WTC11 (cell line): ENCODE measurements around the gene FSD2. TPM values are rescaled to one million over a fixed set of nuclear protein-coding genes. Genes with fewer than 3 reads are reported as not detected.

Experiments
- ATAC-seq: fragments of 200-7000 bp; cut with Tn5 transposase; 2 replicates; pipeline ENCODE4 v1.10.0; 2021; ENCODE audit warnings: mild to moderate bottlenecking, moderate library complexity
- CTCF ChIA-PET: fragments of 300-600 bp; sonication (Branson Sonifier 250); formaldehyde crosslinking; loops from one replicate; lab custom pipeline; 2021; ENCODE audit warnings: antibody characterized with exemption; lab: Charles Lee
- POLR2A ChIA-PET: fragments of 350-600 bp; sonication (Branson Sonifier 250); formaldehyde crosslinking; loops from one replicate; lab custom pipeline; 2021; ENCODE audit warnings: antibody characterized with exemption; lab: Charles Lee
- DNase-seq: peaks from one replicate; pipeline ENCODE4 v3.0.0; 2021; ENCODE audit warnings: low spot score
- H3K27ac Mint-ChIP-seq: 2 replicates; pipeline ENCODE4 v1.8.0; 2021; ENCODE audit warnings: mixed read lengths
- H3K27me3 Mint-ChIP-seq: 2 replicates; pipeline ENCODE4 v1.8.0; 2021; ENCODE audit warnings: low read depth, mild to moderate bottlenecking, moderate library complexity, mixed read lengths
- H3K36me3 Mint-ChIP-seq: 2 replicates; pipeline ENCODE4 v1.8.0; 2021; ENCODE audit warnings: mixed read lengths
- H3K4me1 Mint-ChIP-seq: 2 replicates; pipeline ENCODE4 v1.8.0; 2022; ENCODE audit warnings: mixed read lengths
- H3K4me3 Mint-ChIP-seq: 2 replicates; pipeline ENCODE4 v1.8.0; 2021; ENCODE audit warnings: mild to moderate bottlenecking, moderate library complexity, mixed read lengths
- H3K9me3 Mint-ChIP-seq: 2 replicates; pipeline ENCODE4 v1.8.0; 2021; ENCODE audit warnings: mixed read lengths
- ELF4 ChIP-seq: sonication (generic); formaldehyde crosslinking; IDR thresholded peaks from 2 replicates; pipeline ENCODE4 v1.8.1; 2022; ENCODE audit warnings: low read depth, mild to moderate bottlenecking, moderate library complexity, missing genetic modification reagents
- ESRRA ChIP-seq: sonication (generic); formaldehyde crosslinking; IDR thresholded peaks from 2 replicates; pipeline ENCODE4 v1.8.1; 2022; ENCODE audit warnings: mild to moderate bottlenecking, missing genetic modification reagents, borderline replicate concordance
- NR1H2 ChIP-seq: sonication (generic); formaldehyde crosslinking; IDR thresholded peaks from 2 replicates; pipeline ENCODE4 v1.9.0; 2021; ENCODE audit warnings: mild to moderate bottlenecking, moderate library complexity, missing genetic modification reagents
- NR3C1 ChIP-seq: sonication (generic); formaldehyde crosslinking; conservative IDR thresholded peaks from 2 replicates; pipeline ENCODE4 v1.8.1; 2023; ENCODE audit warnings: low read depth, mild to moderate bottlenecking, missing genetic modification reagents
- TEAD4 ChIP-seq: sonication (generic); formaldehyde crosslinking; IDR thresholded peaks from 2 replicates; pipeline ENCODE4 v1.8.0; 2022; ENCODE audit warnings: mild to moderate bottlenecking, missing genetic modification reagents
- ZNF232 ChIP-seq: sonication (generic); formaldehyde crosslinking; IDR thresholded peaks from 2 replicates; pipeline ENCODE4 v1.8.0; 2022; ENCODE audit warnings: mild to moderate bottlenecking, missing genetic modification reagents
- ZNF317 ChIP-seq: sonication (generic); formaldehyde crosslinking; IDR thresholded peaks from 2 replicates; pipeline ENCODE4 v1.8.1; 2023; ENCODE audit warnings: low read depth, mild to moderate bottlenecking, moderate library complexity, missing genetic modification reagents, borderline replicate concordance
- ZNF423 ChIP-seq: fragments of 250-450 bp; sonication (Bioruptor Pico); IDR thresholded peaks from 2 replicates; pipeline ENCODE4 v2.1.2; 2022; ENCODE audit warnings: mild to moderate bottlenecking, moderate library complexity
- total RNA-seq: library from RNA; stranded (reverse); gene quantifications from 3 replicates; pipeline ENCODE4 v1.2.3, GENCODE V29; 2021
- TF ChIP-seq, protein P1 (sequence below): fragments of 250-450 bp; sonication (Bioruptor Pico); IDR thresholded peaks from 2 replicates; pipeline ENCODE4 v1.9.0; 2021; ENCODE audit warnings: moderate library complexity, mild to moderate bottlenecking, inconsistent platforms, borderline replicate concordance
- TF ChIP-seq, protein P2 (sequence below): sonication (generic); formaldehyde crosslinking; conservative IDR thresholded peaks from 2 replicates; pipeline ENCODE4 v1.8.1; 2022; ENCODE audit warnings: mild to moderate bottlenecking, missing genetic modification reagents
- TF ChIP-seq, protein P3 (sequence below): sonication (generic); formaldehyde crosslinking; IDR thresholded peaks from 2 replicates; pipeline ENCODE4 v1.8.1; 2022; ENCODE audit warnings: missing genetic modification reagents, borderline replicate concordance
- TF ChIP-seq, protein P4 (sequence below): sonication (generic); formaldehyde crosslinking; IDR thresholded peaks from 2 replicates; pipeline ENCODE4 v1.8.1; 2023; ENCODE audit warnings: mild to moderate bottlenecking, missing genetic modification reagents
- TF ChIP-seq, protein P5 (sequence below): fragments of 250-450 bp; sonication (Bioruptor Pico); conservative IDR thresholded peaks from 2 replicates; pipeline ENCODE4 v1.9.0; 2021; ENCODE audit warnings: mild to moderate bottlenecking
- TF ChIP-seq, protein P6 (sequence below): fragments of 250-450 bp; sonication (Bioruptor Pico); IDR thresholded peaks from 2 replicates; pipeline ENCODE4 v1.9.0; 2021; ENCODE audit warnings: mild to moderate bottlenecking
- TF ChIP-seq, protein P7 (sequence below): sonication (generic); formaldehyde crosslinking; conservative IDR thresholded peaks from 2 replicates; pipeline ENCODE4 v1.8.1; 2023; ENCODE audit warnings: mild to moderate bottlenecking, low read depth, missing genetic modification reagents, moderate library complexity

FSD2 gene
- total RNA-seq, 1 experiment from 2014 or later = not detected

DNA sequence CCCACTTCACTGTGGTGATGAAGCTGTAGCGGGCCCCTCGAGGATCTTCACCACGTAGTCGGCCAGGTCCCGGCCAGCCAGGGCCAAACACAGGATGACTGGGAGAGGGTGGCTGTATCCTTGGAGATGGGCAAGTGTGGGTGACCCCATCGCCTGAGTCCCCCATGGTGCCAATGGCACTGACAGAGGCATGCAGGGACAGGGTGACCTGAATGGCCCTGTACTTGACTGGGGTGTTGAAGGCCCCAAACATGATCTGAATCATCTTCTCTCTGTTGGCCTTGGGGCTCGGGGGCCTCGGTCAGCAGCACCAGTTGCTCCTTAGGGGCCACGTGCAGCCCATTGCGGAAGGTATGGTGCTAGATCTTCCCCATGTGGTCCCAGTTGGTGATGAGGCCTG is 79.1 kb downstream of the FSD2 start:
- TF ChIP-seq, protein P1, sequence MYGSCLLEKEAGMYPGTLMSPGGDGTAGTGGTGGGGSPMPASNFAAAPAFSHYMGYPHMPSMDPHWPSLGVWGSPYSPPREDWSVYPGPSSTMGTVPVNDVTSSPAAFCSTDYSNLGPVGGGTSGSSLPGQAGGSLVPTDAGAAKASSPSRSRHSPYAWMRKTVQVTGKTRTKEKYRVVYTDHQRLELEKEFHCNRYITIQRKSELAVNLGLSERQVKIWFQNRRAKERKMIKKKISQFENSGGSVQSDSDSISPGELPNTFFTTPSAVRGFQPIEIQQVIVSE (CRISPR knock-in tag) = no peak
- no peak for TF ChIP-seq NR1H2 (CRISPR knock-in tag)
- TF ChIP-seq ZNF232 (CRISPR knock-in tag) = no peak
- TF ChIP-seq ESRRA (CRISPR knock-in tag) = no peak
- TF ChIP-seq, protein P2, sequence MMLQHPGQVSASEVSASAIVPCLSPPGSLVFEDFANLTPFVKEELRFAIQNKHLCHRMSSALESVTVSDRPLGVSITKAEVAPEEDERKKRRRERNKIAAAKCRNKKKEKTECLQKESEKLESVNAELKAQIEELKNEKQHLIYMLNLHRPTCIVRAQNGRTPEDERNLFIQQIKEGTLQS (CRISPR knock-in tag) = no peak
- TF ChIP-seq, protein P3, sequence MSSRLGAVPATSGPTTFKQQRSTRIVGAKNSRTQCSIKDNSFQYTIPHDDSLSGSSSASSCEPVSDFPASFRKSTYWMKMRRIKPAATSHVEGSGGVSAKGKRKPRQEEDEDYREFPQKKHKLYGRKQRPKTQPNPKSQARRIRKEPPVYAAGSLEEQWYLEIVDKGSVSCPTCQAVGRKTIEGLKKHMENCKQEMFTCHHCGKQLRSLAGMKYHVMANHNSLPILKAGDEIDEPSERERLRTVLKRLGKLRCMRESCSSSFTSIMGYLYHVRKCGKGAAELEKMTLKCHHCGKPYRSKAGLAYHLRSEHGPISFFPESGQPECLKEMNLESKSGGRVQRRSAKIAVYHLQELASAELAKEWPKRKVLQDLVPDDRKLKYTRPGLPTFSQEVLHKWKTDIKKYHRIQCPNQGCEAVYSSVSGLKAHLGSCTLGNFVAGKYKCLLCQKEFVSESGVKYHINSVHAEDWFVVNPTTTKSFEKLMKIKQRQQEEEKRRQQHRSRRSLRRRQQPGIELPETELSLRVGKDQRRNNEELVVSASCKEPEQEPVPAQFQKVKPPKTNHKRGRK (CRISPR knock-in tag) = no peak
- TF ChIP-seq, protein P4, sequence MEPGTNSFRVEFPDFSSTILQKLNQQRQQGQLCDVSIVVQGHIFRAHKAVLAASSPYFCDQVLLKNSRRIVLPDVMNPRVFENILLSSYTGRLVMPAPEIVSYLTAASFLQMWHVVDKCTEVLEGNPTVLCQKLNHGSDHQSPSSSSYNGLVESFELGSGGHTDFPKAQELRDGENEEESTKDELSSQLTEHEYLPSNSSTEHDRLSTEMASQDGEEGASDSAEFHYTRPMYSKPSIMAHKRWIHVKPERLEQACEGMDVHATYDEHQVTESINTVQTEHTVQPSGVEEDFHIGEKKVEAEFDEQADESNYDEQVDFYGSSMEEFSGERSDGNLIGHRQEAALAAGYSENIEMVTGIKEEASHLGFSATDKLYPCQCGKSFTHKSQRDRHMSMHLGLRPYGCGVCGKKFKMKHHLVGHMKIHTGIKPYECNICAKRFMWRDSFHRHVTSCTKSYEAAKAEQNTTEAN (CRISPR knock-in tag) = no peak
- TF ChIP-seq ZNF317 (CRISPR knock-in tag) = no peak
- no peak for TF ChIP-seq ELF4 (CRISPR knock-in tag)
- TF ChIP-seq, protein P5, sequence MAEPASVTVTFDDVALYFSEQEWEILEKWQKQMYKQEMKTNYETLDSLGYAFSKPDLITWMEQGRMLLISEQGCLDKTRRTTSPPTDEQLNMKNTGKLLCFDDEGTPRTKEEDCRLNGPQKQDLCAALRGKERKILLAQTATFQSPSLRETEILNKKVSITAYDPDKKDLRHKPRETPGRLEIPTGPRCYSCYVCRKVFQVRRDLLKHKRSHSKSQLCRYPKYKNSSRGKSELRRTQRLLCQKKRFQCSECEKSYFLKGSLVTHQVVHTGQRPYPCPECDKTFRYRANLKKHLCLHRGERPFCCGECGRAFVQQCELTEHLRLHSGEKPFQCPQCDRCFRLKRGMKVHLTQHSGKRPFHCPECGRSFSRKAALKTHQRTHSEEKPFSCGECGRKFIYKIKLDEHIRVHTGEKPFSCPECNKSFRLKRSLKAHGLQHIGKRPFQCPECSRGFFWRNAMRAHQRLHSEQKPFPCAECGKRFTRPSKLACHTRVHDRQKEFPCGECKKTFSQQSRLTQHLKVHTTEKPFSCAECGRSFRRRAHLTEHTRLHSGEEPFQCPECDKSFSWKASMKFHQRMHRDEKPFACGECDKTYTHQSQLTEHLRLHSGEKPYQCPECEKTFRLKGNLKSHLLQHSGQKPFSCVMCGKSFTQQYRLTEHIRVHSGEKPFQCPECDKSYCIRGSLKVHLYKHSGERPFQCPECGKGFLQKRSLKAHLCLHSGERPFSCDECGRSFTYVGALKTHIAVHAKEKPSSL (CRISPR knock-in tag) = no peak
- no peak for ATAC-seq
- Mint-ChIP-seq H3K27ac (no peak overlapping the region), H3K4me1 (no peaks in the 10 kb centered on the region), H3K9me3 (no peaks in the 10 kb centered on the region), H3K36me3 (no peaks in the 10 kb centered on the region), H3K27me3 (peaks cover 6% of the 10 kb centered on the region; the same call in 1 of the 2 replicates), H3K4me3 (no peak overlapping the region)
- DNase-seq = no peak
- ChIA-PET CTCF (no interaction called here), POLR2A (no interaction called here)

DNA sequence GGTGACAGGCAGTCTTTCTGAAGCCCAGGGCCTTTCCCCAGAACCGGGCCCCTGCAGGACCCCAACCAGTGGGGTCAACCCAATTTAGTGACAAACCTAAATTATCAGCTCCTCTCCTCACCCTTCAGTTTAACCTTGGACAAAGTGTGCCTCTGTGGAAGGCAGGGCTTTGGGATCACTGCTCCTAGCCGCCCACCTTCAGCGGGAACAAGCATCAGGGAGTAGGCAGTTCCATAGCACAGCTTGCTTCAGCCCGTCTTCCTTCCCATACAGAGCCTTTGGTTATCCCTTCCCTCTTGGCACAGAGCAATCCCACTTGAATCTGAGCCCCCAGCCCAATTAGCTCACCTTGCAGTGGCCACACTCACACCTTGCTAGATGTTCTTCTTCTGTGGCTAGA is 90.9 kb downstream of the FSD2 start:
- CTCF ChIA-PET = no interaction called here
- H3K4me3 Mint-ChIP-seq = no peak overlapping the region
- H3K9me3 Mint-ChIP-seq = peaks cover 28% of the 10 kb centered on the region
- H3K27ac Mint-ChIP-seq = no peak overlapping the region
- peaks cover 30% of the 10 kb centered on the region for H3K27me3 Mint-ChIP-seq
- H3K36me3 Mint-ChIP-seq = peaks cover 14% of the 10 kb centered on the region
- POLR2A ChIA-PET = no interaction called here
- DNase-seq (no peak), ATAC-seq (no peak)
- H3K4me1 Mint-ChIP-seq = peaks cover 6% of the 10 kb centered on the region
- TF ChIP-seq NR3C1 (no peak), ZNF423 (CRISPR knock-in tag) (no peak), ESRRA (CRISPR knock-in tag) (no peak), TEAD4 (CRISPR knock-in tag) (no peak), ZNF232 (CRISPR knock-in tag) (no peak)
- TF ChIP-seq, protein P6, sequence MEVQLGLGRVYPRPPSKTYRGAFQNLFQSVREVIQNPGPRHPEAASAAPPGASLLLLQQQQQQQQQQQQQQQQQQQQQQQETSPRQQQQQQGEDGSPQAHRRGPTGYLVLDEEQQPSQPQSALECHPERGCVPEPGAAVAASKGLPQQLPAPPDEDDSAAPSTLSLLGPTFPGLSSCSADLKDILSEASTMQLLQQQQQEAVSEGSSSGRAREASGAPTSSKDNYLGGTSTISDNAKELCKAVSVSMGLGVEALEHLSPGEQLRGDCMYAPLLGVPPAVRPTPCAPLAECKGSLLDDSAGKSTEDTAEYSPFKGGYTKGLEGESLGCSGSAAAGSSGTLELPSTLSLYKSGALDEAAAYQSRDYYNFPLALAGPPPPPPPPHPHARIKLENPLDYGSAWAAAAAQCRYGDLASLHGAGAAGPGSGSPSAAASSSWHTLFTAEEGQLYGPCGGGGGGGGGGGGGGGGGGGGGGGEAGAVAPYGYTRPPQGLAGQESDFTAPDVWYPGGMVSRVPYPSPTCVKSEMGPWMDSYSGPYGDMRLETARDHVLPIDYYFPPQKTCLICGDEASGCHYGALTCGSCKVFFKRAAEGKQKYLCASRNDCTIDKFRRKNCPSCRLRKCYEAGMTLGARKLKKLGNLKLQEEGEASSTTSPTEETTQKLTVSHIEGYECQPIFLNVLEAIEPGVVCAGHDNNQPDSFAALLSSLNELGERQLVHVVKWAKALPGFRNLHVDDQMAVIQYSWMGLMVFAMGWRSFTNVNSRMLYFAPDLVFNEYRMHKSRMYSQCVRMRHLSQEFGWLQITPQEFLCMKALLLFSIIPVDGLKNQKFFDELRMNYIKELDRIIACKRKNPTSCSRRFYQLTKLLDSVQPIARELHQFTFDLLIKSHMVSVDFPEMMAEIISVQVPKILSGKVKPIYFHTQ = no peak
- TF ChIP-seq, protein P7, sequence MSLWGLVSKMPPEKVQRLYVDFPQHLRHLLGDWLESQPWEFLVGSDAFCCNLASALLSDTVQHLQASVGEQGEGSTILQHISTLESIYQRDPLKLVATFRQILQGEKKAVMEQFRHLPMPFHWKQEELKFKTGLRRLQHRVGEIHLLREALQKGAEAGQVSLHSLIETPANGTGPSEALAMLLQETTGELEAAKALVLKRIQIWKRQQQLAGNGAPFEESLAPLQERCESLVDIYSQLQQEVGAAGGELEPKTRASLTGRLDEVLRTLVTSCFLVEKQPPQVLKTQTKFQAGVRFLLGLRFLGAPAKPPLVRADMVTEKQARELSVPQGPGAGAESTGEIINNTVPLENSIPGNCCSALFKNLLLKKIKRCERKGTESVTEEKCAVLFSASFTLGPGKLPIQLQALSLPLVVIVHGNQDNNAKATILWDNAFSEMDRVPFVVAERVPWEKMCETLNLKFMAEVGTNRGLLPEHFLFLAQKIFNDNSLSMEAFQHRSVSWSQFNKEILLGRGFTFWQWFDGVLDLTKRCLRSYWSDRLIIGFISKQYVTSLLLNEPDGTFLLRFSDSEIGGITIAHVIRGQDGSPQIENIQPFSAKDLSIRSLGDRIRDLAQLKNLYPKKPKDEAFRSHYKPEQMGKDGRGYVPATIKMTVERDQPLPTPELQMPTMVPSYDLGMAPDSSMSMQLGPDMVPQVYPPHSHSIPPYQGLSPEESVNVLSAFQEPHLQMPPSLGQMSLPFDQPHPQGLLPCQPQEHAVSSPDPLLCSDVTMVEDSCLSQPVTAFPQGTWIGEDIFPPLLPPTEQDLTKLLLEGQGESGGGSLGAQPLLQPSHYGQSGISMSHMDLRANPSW (CRISPR knock-in tag) = no peak
- TF ChIP-seq, protein P3 (CRISPR knock-in tag) = no peak
- TF ChIP-seq, protein P1 (CRISPR knock-in tag) = no peak
